Right atrium auricular region (tissue), 2 donors: ENCODE results near the gene MGMT. TPM values are rescaled to one million over a fixed set of nuclear protein-coding genes. Genes with fewer than 3 reads are reported as not detected.

Experiments
- DNase-seq: peaks from one replicate; pipeline ENCODE4 v3.0.0-alpha.2; 2019; ENCODE audit warnings: low spot score
- H3K27ac ChIP-seq, 2 donors: fragments of 200-600 bp; sonication (generic); 1 replicate in 1 of 2; 2 replicates in 1 of 2; pipeline ENCODE4 v1.5.1; 2016 to 2019
- H3K27me3 ChIP-seq, 2 donors: fragments of 200-600 bp; sonication (generic); one replicate each; pipeline versions ENCODE4 v1.5.1 to v1.6.0; 2017 to 2019
- H3K36me3 ChIP-seq: fragments of 200-600 bp; sonication (generic); one replicate; pipeline ENCODE4 v1.5.1; 2016
- H3K4me1 ChIP-seq, 2 donors: fragments of 200-600 bp; sonication (generic); one replicate each; pipeline versions ENCODE4 v1.5.1 to v1.6.0; 2017 to 2019
- H3K4me3 ChIP-seq, 2 donors: fragments of 200-600 bp; sonication (generic); 1 replicate in 1 of 2; 2 replicates in 1 of 2; pipeline ENCODE4 v1.5.1; 2017 to 2019; ENCODE audit warnings: mild to moderate bottlenecking in 1 of 2, moderate library complexity in 1 of 2
- H3K9me3 ChIP-seq, 2 donors: fragments of 200-600 bp; sonication (generic); one replicate each; pipeline ENCODE4 v1.5.1; 2019
- CTCF ChIP-seq, 2 donors: fragments of 200-600 bp; sonication (generic); IDR thresholded peaks; one replicate each; pipeline ENCODE4 v1.5.1; 2019; ENCODE audit warnings: antibody characterized with exemption in 2 of 2
- total RNA-seq, 2 donors: library from RNA; depleted of rRNA; stranded (reverse); fragments of >200 nt; gene quantifications; one replicate each; pipeline ENCODE4 v1.1.0, GENCODE V29; 2016

MGMT gene
- total RNA-seq, 2 donors from 2014 or later, result 18.2 to 19.2 TPM

GRCh38 chr10:129728246-129728820, 261.3 kb downstream of the MGMT start:
- H3K27ac ChIP-seq, result no peak overlapping the region
- H3K9me3 ChIP-seq, result peaks cover 3 to 10% of the 10 kb centered on the region in 2 donors
- H3K36me3 ChIP-seq, result no peaks in the 10 kb centered on the region
- H3K27me3 ChIP-seq, result no peaks in the 10 kb centered on the region
- no peak overlapping the region for H3K4me3 ChIP-seq
- TF ChIP-seq CTCF (IDR thresholded peaks at IDR 0.05), result no peak
- H3K4me1 ChIP-seq, result no peaks in the 10 kb centered on the region
- no peak for DNase-seq

- no peak for TF ChIP-seq CTCF (IDR thresholded peaks at IDR 0.05)
- Histone ChIP-seq H3K4me1 (no peaks in the 10 kb centered on the region), H3K36me3 (no peaks in the 10 kb centered on the region), H3K4me3 (no peak overlapping the region), H3K9me3 (peaks cover 3 to 10% of the 10 kb centered on the region in 2 donors), H3K27me3 (no peaks in the 10 kb centered on the region), H3K27ac (no peak overlapping the region)
- DNase-seq, result no peak
Measured at GRCh38 chr10:129728905-129729795, 262.1 kb downstream of the MGMT start.

- Histone ChIP-seq H3K4me1 (no peaks in the 10 kb centered on the region), H3K9me3 (peaks cover 3 to 10% of the 10 kb centered on the region in 2 donors), H3K4me3 (no peak overlapping the region), H3K36me3 (no peaks in the 10 kb centered on the region), H3K27ac (no peak overlapping the region), H3K27me3 (no peaks in the 10 kb centered on the region)
- TF ChIP-seq CTCF (IDR thresholded peaks at IDR 0.05), result no peak
- no peak for DNase-seq
Measured at GRCh38 chr10:129730272-129730992, 263.4 kb downstream of the MGMT start.

GRCh38 chr10:129730993-129731325, 263.9 kb downstream of the MGMT start:
- H3K4me3 ChIP-seq, result no peak overlapping the region
- no peak for TF ChIP-seq CTCF (IDR thresholded peaks at IDR 0.05)
- no peaks in the 10 kb centered on the region for H3K27me3 ChIP-seq
- H3K27ac ChIP-seq, result no peak overlapping the region
- no peak for DNase-seq
- H3K9me3 ChIP-seq, result peaks cover 3 to 10% of the 10 kb centered on the region in 2 donors
- no peaks in the 10 kb centered on the region for H3K36me3 ChIP-seq
- no peaks in the 10 kb centered on the region for H3K4me1 ChIP-seq

- Histone ChIP-seq H3K36me3 (no peaks in the 10 kb centered on the region), H3K27me3 (no peaks in the 10 kb centered on the region), H3K4me1 (no peaks in the 10 kb centered on the region), H3K27ac (no peak overlapping the region), H3K9me3 (no peaks in the 10 kb centered on the region), H3K4me3 (no peak overlapping the region)
- DNase-seq, result no peak
- no peak for TF ChIP-seq CTCF (IDR thresholded peaks at IDR 0.05)
Measured at GRCh38 chr10:129740532-129741279, 273.7 kb downstream of the MGMT start.
